Fibroblast of mammary gland (primary cell): ENCODE data around the gene DCC.

ENCODE experiments used
- DNase-seq: peaks from one replicate; pipeline ENCODE4 v3.0.0-alpha.2; 2010; ENCODE audit warnings: low read depth
- H3K4me3 ChIP-seq: 2 replicates; pipeline ENCODE4 v1.5.1; 2011; ENCODE audit warnings: low read depth, mild to moderate bottlenecking, low read length, moderate library complexity; ENCODE audit not compliant: control insufficient read depth
- CTCF ChIP-seq: conservative IDR thresholded peaks from 2 replicates; pipeline ENCODE4 v1.5.1; 2011; ENCODE audit warnings: low read depth, low read length, inconsistent platforms; ENCODE audit not compliant: control insufficient read depth, insufficient read depth

Gene DCC

GRCh38 chr18:52340406-52341102 is 557 bp downstream of the DCC start:
- no peak overlapping the region for H3K4me3 ChIP-seq
- TF ChIP-seq CTCF, result no peak
- DNase-seq, result no peak

- DNase-seq, result no peak
- no peak overlapping the region for H3K4me3 ChIP-seq
- no peak for TF ChIP-seq CTCF
Measured at GRCh38 chr18:52341103-52341432, 1.1 kb downstream of the DCC start.

GRCh38 chr18:52341608-52342381 is 1.8 kb downstream of the DCC start:
- TF ChIP-seq CTCF, result no peak
- H3K4me3 ChIP-seq, result peak overlapping the region; percentile 2
- DNase-seq, result no peak

- no peak for TF ChIP-seq CTCF
- H3K4me3 ChIP-seq, result no peak overlapping the region
- no peak for DNase-seq
Measured at GRCh38 chr18:52342456-52342855, 2.5 kb downstream of the DCC start.

- DNase-seq, result no peak
- TF ChIP-seq CTCF, result no peak
Measured at GRCh38 chr18:52343138-52343537, 3.1 kb downstream of the DCC start.

GRCh38 chr18:52343731-52344340 is 3.8 kb downstream of the DCC start:
- H3K4me3 ChIP-seq, result no peak overlapping the region
- no peak for DNase-seq
- TF ChIP-seq CTCF, result no peak

More at GRCh38 chr18:52343138-52343537, 3.1 kb downstream of the DCC start:
- H3K4me3 ChIP-seq, result no peak overlapping the region
